ENCODE results near the gene FUT3.

- TF ChIP-seq POLR2AphosphoS5 (IDR thresholded peaks at IDR 0.05) (peak; percentile 85), REST (IDR thresholded peaks at IDR 0.05; ENCODE audit: borderline replicate concordance) (peak; percentile 55), CTCF (IDR thresholded peaks at IDR 0.05; ENCODE audit: poor library complexity, severe bottlenecking) (no peak), SMC3 (conservative IDR thresholded peaks at IDR 0.05; ENCODE audit: poor library complexity) (no peak), TAF1 (IDR thresholded peaks at IDR 0.05; ENCODE audit: low read depth) (no peak), EZH2 (IDR thresholded peaks at IDR 0.05; ENCODE audit: borderline replicate concordance, insufficient read depth, low read length, poor library complexity, severe bottlenecking) (no peak), RAD21 (conservative IDR thresholded peaks at IDR 0.05) (no peak)
These were observed 23.2 kb downstream of the FUT3 start for GRCh38 chr19:5827891-5828660.

Measured in neural cell (in vitro differentiated cells).